IPS-NIHi7 (cell line): ENCODE data around the gene ZDHHC11B.
"Not testable (repeated sequence)": the region's sequence is repeated elsewhere in the genome, so short reads cannot be mapped to it uniquely, and the experiment has no call there.

Experiments
- DNase-seq: peaks from one replicate; pipeline ENCODE4 v3.0.0; 2012; ENCODE audit warnings: mixed read lengths; ENCODE audit errors: extremely low spot score

The ZDHHC11B gene

DNA sequence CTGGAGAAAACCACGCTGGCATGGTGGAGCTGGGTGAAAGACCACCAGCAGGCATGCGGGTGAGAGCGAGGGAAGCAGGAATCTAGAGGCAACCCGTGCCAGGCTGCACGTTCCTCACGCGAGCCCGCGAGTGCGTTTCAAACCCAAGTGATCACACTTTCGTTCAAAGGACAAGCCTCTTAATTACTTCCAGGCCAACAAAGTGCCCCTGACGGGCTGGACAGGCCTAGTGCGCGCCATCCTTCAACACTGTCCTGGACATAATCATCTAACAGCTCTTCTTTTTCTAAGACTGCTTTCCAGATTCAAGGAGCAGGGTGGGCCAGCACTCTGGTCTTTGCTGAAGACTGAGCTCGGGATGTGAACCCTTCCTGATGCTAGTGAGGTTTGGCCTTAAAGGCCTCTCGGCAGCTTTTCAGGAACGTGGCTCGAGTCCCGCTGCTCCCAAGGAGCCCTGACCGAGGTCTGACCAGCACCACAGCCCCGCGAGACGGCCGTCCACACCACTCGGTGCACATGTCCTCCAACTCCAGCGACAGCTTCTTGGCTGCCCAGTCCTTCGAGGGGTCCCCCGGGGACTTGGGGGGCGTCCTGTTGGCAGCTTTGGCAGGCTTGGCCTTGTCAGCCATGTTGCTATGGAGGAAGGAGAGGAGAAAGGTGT, 14.9 kb downstream of the ZDHHC11B start:
- DNase-seq, result peak; percentile 3

DNA sequence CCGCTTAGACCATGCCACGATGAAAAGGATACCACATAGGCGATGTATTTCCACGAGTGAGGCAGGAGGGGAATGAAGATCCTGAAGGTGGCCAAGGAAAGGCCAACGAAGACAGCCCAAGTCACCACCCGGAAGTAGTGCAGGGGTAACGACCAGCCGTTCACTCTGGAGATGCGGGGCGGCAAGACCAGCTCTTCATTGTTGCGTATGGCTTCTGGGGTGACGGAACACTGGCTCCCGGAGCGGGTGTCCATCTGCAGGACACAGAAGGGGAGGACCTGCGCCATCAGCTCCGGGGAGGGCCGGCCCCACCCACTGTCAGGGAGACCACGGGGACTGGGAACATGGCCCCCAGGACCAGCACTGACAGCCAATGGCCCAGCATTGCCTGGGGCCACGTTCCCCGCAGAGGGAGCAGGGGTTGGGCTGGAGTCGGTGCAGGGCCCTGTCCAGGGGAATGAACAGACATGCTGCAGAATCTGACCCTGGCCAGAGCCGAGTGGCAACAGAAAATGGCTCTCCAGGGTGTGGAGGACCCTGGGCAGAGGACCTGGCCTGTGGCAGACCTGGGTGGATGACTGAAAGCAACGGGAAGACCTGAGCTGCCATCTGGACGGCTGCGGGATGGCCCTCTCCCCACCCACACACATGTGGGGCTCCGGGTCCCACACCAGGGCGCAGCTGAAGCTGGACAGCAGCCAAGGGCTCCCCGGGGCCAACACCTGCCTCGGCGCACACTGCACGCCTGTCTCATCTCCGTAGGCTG, 17.7 kb downstream of the ZDHHC11B start:
- DNase-seq, result no peak

DNA sequence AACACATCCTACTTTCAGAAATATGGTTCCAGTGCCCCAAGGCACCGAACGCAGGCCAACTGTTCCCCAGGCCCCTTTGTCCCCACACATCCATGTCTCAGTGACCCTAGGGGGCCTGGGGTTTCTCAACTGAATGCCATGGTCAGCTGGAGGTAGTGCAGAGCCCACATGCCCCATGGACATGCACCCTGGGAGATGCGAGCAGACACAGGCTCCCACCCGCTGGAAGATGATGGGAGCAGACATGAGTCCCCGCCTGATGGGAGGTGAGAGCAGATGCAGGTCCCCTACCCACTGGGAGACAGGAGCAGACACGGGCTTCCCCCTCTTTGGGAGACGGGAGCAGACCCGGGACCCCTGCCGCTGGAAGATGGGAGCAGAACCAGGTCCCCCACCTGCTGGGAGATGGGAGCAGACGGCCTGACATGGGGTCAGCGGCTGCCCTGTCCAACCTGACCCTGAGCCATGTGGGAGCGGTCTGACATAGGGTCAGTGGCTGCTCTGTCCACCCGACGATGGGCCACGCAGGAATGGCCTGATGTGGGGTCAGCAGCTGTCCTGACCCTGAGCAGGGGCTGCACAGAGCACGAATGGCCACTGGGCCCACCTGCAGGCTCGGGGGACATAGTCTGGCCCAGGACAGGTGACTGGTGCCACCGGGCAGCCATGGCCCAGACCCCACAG, 18.4 kb downstream of the ZDHHC11B start:
- DNase-seq, result no peak

GRCh38 chr5:763998-764781, 20.3 kb downstream of the ZDHHC11B start:
- no peak for DNase-seq

- no peak for DNase-seq
Observed at GRCh38 chr5:763397-763796, 21.1 kb downstream of the ZDHHC11B start.

GRCh38 chr5:762996-763395, 21.5 kb downstream of the ZDHHC11B start:
- not testable (repeated sequence) for DNase-seq

- no peak for DNase-seq
Observed at GRCh38 chr5:761854-762710, 22.4 kb downstream of the ZDHHC11B start.

DNA sequence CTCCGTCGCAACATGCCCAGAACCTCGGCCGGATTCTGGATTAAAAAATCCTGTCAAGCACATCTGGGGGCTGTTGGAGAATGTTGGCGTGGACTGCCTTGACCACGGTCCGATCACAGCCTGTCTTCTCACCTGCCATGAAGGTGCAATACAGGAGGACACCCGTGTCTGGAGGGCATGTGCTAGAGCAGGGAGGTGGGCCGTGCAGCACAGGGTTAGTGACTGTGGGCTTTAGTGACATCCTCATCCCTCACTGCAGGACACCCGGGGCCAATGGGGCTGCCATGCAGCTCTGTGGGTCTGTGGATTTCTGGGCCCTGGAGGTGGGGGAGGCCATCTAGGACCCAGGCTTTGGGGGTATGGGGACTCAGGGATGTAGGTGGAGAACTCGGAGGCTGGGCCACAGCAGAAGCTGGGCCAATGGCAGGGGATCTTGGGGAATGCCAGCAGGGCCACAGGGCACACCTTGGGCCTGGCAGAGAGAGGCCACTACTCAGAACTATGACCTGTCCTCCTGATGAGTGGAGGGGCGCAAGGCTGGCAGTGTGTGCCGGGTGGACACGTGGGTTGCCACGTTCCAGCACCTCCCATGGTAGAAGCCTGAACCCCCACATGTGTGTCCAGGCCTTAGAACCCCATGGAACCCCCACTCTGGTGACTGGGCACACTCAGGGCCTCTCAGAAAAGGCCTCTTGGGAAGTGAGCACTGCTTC, 23.3 kb downstream of the ZDHHC11B start:
- no peak for DNase-seq

GRCh38 chr5:760363-761058, 24.0 kb downstream of the ZDHHC11B start:
- no peak for DNase-seq

DNA sequence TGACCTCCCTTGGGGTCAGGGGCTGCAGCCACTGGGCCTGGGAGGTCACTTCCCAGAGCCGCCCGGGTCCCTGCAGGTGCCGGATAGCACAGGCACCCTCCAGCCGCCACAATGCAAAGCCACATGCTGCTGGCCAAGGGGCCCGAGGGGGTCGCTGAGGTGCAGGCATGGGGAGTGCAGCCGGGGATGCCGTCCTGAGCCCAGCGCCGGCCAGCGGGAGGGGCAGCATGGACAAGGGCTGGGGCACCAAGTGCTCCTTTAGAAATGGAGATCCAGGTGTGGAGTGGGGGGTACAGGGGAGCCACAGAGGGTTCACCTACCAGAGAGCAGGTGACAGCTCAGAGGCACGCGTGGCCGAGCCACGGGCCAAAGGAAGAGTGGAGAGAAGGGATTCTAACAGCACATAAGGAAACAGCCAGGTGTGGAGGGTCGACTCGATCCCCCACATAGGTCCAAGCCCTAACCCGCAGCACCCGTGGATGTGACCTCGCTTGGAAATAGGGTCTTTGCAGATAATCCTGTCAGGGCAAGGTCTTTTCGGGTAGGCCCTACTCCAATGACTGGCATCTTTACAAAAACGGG, 24.7 kb downstream of the ZDHHC11B start:
- DNase-seq, result no peak

GRCh38 chr5:759111-759751, 25.3 kb downstream of the ZDHHC11B start:
- no peak for DNase-seq

- no peak for DNase-seq
Observed at GRCh38 chr5:758698-759053, 25.9 kb downstream of the ZDHHC11B start.

DNA sequence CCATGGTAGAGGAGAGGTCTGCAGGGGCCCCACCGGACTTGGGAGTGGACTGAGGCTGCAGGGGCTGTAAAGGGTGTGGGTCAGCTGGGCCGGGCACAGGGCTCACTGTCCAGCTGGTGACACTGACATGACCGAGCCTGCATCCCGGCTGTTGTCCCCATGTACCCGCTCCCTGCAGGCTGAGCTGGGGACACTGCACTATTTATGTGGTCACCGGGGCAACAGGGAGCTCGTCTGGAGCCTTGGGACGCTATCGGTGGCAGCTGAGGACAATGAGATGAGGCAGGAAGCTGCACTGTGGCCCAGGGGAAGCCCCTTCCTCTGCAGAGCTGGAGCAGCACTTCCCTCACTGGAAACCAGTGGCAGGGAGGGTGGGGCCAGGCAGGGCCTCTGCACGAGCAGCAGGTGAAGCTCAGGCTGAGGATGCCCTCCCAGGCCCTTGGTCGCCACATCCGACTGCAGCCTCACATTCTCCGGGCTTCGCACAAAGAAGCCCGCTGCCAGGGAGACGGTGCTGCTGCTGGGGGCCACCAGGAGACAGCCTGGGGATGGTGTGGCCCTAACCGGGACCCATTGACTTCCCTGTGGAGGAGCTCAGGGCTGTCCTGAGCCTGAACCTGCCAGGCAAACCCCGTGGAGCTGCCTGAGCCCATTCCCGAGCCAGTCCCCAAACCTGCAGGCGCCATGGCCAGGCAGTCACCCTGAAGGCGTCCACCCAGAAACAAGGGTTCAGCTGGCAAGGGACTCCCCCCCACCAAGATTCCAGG, 26.4 kb downstream of the ZDHHC11B start:
- DNase-seq, result no peak

DNA sequence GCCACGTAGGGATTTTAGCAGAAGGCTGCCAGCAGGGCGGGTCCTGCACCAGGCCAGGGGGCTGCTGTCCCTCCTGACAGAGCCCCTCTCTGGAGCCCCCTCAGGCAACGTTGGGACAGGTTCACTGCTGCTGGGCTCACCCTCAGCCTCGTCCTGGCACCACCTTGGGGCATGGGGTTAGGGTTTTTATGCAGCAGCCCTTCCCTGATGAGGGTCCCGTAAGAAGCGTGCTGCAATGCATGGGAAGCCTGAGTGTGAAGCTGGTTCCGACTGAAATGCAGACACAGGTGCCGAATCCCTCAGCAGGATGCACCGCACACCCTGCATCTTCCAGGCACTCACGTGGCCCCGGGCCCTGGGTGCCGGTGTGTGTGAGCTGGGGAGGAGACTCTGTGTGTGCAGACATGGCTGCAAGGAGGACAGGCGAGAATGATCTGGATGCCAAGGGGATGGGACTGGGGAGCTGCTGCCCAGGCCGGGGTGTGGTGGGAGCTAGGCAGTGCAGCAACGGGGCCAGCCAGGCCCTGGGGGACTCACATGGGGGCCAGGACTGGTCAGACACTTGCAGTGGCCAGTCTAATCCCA, 27.1 kb downstream of the ZDHHC11B start:
- DNase-seq, result no peak

DNA sequence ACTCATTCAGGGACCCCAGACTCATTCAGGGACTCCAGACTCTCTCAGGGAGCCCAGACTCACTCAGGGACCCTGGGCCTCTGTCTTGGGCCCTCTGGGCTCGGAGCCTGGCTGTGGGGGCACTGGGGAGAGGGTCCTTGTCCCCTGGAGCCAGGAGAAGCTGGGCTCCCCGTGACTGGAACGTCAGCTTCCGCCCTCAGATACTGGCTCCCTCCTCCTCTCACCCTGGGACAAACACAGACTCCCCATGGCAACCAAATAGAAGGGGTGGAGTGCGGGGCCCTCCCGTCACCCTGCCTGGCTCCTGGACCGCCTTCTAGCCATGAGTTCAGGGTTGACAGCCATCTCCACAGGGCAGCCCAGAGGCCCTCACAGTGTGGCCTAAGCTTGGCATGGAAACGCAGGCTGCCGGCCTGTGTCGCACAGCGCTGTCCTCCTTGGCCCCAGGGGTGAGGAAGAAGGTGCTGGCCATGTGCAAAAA, 27.6 kb downstream of the ZDHHC11B start:
- no peak for DNase-seq

- no peak for DNase-seq
Observed at GRCh38 chr5:756171-756570, 28.4 kb downstream of the ZDHHC11B start.

DNA sequence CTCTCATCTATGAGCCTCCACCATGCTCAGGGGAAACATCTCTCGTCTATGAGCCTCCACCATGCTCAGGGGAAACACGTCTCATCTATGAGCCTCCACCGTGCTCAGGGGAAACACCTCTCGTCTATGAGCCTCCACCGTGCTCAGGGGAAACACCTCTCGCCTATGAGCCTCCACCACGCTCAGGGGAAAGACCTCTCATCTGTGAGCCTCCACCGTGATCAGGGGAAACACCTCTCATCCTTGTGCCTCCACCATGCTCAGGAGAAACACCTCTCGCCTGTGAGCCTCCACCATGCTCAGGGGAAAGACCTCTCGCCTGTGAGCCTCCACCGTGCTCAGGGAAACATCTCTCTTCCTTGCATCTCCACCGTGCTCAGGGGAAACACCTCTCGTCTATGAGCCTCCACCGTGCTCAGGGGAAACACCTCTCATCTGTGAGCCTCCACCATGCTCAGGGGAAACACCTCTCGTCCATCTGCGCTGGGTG, 30.3 kb downstream of the ZDHHC11B start:
- DNase-seq, result not testable (repeated sequence)
